Measurements from ENCODE around the gene RPL22. TPM values are rescaled to one million over a fixed set of nuclear protein-coding genes. Genes with fewer than 3 reads are reported as not detected.

The RPL22 gene
- total and polyA plus RNA-seq, 2 of the 13 experiments (the other 11 are each of a cell fraction or from before 2014, with no cell fraction given), result 214 to 545 TPM

- TF ChIP-seq CERS6 (CRISPR knock-in tag; IDR thresholded peaks at IDR 0.05) (peak; percentile 87; the same call in 1 of the 2 replicates), KMT2A (CRISPR knock-in tag; IDR thresholded peaks at IDR 0.05) (peak; percentile 91), TMF1 (CRISPR knock-in tag; IDR thresholded peaks at IDR 0.05; ENCODE audit: low read depth) (peak; percentile 99), ZNF672 (CRISPR knock-in tag; IDR thresholded peaks at IDR 0.05) (peak; percentile 93; the same call in 1 of the 2 replicates), KLF13 (CRISPR knock-in tag; IDR thresholded peaks at IDR 0.05) (peak; percentile 98), ZNF282 (IDR thresholded peaks at IDR 0.05; ENCODE audit: partially characterized antibody) (no peak), KDM5A (IDR thresholded peaks at IDR 0.05; ENCODE audit: borderline replicate concordance, low read length) (no peak), ZMYM4 (CRISPR knock-in tag; IDR thresholded peaks at IDR 0.05) (peak; percentile 87), FOXO1 (CRISPR knock-in tag; IDR thresholded peaks at IDR 0.05) (peak; percentile 95), RFX3 (CRISPR knock-in tag; IDR thresholded peaks at IDR 0.05) (peak; percentile 43; the same call in 1 of the 2 replicates), MTERF4 (CRISPR knock-in tag; IDR thresholded peaks at IDR 0.05) (peak; percentile 100), ZNF329 (CRISPR knock-in tag; IDR thresholded peaks at IDR 0.05; ENCODE audit: low read depth) (peak; percentile 93), MYNN (CRISPR knock-in tag; IDR thresholded peaks at IDR 0.05; ENCODE audit: low read depth) (peak; percentile 97), MATR3 (CRISPR knock-in tag; IDR thresholded peaks at IDR 0.05) (no peak), MAFK (conservative IDR thresholded peaks at IDR 0.05 in 1 of 2, IDR thresholded peaks at IDR 0.05 in 1 of 2; ENCODE audit: low read length in 2 of 2) (no peak), ZNF230 (CRISPR knock-in tag; IDR thresholded peaks at IDR 0.05) (peak; percentile 99), RFX5 (IDR thresholded peaks at IDR 0.05; ENCODE audit: low read depth, low read length) (no peak), KLF6 (CRISPR knock-in tag; IDR thresholded peaks at IDR 0.05) (peak; percentile 100), GRHL1 (CRISPR knock-in tag; conservative IDR thresholded peaks at IDR 0.05) (peak; percentile 63; the same call in 1 of the 2 replicates), MEF2D (CRISPR knock-in tag; IDR thresholded peaks at IDR 0.05) (peak; percentile 87; the same call in 1 of the 2 replicates), SNAPC5 (CRISPR knock-in tag; IDR thresholded peaks at IDR 0.05; ENCODE audit: borderline replicate concordance) (peak; percentile 98), NFIB (CRISPR knock-in tag; IDR thresholded peaks at IDR 0.05; ENCODE audit: borderline replicate concordance) (0 out of 2 replicates have a peak, but pooled peaks have one; percentile 71), TBX2 (CRISPR knock-in tag; IDR thresholded peaks at IDR 0.05; ENCODE audit: borderline replicate concordance) (peak; percentile 95), NCOA2 (CRISPR knock-in tag; IDR thresholded peaks at IDR 0.05) (peak; percentile 87), ZNF17 (CRISPR knock-in tag; IDR thresholded peaks at IDR 0.05) (peak; percentile 88; the same call in 1 of the 2 replicates), THAP8 (CRISPR knock-in tag; IDR thresholded peaks at IDR 0.05; ENCODE audit: borderline replicate concordance) (peak; percentile 93; the same call in 1 of the 2 replicates), ARHGAP35 (CRISPR knock-in tag; IDR thresholded peaks at IDR 0.05; ENCODE audit: borderline replicate concordance) (peak; percentile 98)
Measured at GRCh38 chr1:6245086-6245868, 45.9 kb upstream of the RPL22 start (continued).
